Measurements from ENCODE around the gene ZNF296. TPM values are rescaled to one million over a fixed set of nuclear protein-coding genes. Genes with fewer than 3 reads are reported as not detected.

Gene ZNF296
- total RNA-seq, 1 donor from 2014 or later = 1.1 TPM

GRCh38 chr19:45079063-45079910 lies 3.0 kb upstream of the ZNF296 start, which contains the start of gene GEMIN7:
TSS of gene GEMIN7 (plus strand) at chr19:45079260. CDS start at chr19:45090115, 10,855 bp downstream.
- peaks cover 20% of the 10 kb centered on the region for H3K4me1 Mint-ChIP-seq
- peaks cover 8% of the 10 kb centered on the region for H3K36me3 Mint-ChIP-seq
- peak; percentile 15 for TF ChIP-seq CTCF (IDR thresholded peaks at IDR 0.05; ENCODE audit: unreplicated experiment)
- H3K27ac Mint-ChIP-seq = peak within 1 kb of the TSS; percentile 94
- H3K27me3 Mint-ChIP-seq (ENCODE audit: low read depth) = peaks cover 22% of the 10 kb centered on the region
- H3K9me3 Mint-ChIP-seq = no peaks in the 10 kb centered on the region
- peak; percentile 64 to 81 for DNase-seq (ENCODE audit: low spot score in 2 of 2, unreplicated experiment in 2 of 2)
- H3K4me3 Mint-ChIP-seq = peak within 1 kb of the TSS; percentile 99

- H3K27ac Mint-ChIP-seq = no peak overlapping the region
- TF ChIP-seq CTCF (IDR thresholded peaks at IDR 0.05; ENCODE audit: unreplicated experiment) = no peak
- H3K4me3 Mint-ChIP-seq = peak overlapping the region; percentile 99
- DNase-seq (ENCODE audit: low spot score in 2 of 2, unreplicated experiment in 2 of 2) = no peak
- H3K9me3 Mint-ChIP-seq = no peaks in the 10 kb centered on the region
- peaks cover 8% of the 10 kb centered on the region for H3K36me3 Mint-ChIP-seq
- peaks cover 22% of the 10 kb centered on the region for H3K27me3 Mint-ChIP-seq (ENCODE audit: low read depth)
- peaks cover 20% of the 10 kb centered on the region for H3K4me1 Mint-ChIP-seq
These were observed 2.2 kb upstream of the ZNF296 start for GRCh38 chr19:45078390-45079062.

GRCh38 chr19:45076851-45077730 lies 813 bp upstream of the ZNF296 start:
- DNase-seq (ENCODE audit: low spot score in 2 of 2, unreplicated experiment in 2 of 2) = no peak
- Mint-ChIP-seq H3K4me1 (peaks cover 20% of the 10 kb centered on the region), H3K27me3 (ENCODE audit: low read depth) (peaks cover 22% of the 10 kb centered on the region), H3K36me3 (peaks cover 5% of the 10 kb centered on the region), H3K4me3 (peak overlapping the region; percentile 43), H3K9me3 (no peaks in the 10 kb centered on the region), H3K27ac (no peak overlapping the region)
- TF ChIP-seq CTCF (IDR thresholded peaks at IDR 0.05; ENCODE audit: unreplicated experiment) = no peak

- Mint-ChIP-seq H3K4me1 (peaks cover 17% of the 10 kb centered on the region), H3K36me3 (peaks cover 2% of the 10 kb centered on the region), H3K4me3 (peak overlapping the region; percentile 54), H3K27ac (no peak overlapping the region), H3K9me3 (no peaks in the 10 kb centered on the region), H3K27me3 (ENCODE audit: low read depth) (peaks cover 22% of the 10 kb centered on the region)
- DNase-seq (ENCODE audit: low spot score in 2 of 2, unreplicated experiment in 2 of 2) = no peak
- TF ChIP-seq CTCF (IDR thresholded peaks at IDR 0.05; ENCODE audit: unreplicated experiment) = no peak
These were observed 813 bp downstream of the ZNF296 start for GRCh38 chr19:45075301-45076028.
